ENCODE data around the gene THPO. TPM values are rescaled to one million over a fixed set of nuclear protein-coding genes. Genes with fewer than 3 reads are reported as not detected.

The THPO gene
- total and polyA plus RNA-seq, 10 of the 15 experiments (the other 5 are each of a cell fraction or from before 2014, with no cell fraction given), result not detected

DNA sequence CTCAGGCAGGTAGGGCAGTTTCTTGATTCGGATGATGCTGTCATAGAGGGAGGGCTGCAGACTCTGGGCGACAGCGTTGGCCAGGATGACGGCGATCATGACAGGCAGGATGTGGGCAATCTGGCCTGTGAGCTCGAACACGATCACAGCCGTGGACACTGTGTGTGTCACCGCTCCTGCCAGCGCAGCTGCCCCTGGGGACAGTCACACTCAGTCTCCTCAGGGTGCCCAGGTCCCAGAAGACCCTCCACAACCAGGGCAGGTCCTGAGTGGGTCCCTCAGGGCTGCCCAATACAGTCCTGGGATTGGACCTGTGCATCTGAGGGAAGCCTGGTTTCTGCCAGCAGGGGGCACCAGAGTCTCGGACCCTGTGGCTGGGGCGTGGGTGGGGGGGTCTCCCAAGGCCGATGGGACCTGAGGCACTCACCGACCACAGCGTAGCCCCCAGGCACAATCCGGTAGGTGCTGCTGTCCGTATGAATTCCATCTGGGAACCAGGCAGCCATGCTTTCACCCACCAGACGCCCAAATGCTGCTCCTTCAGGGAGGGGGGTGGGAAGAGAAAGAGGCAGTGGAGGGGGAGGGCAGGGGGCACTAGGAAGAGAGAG is 23.8 kb downstream of the THPO start (continued):
- TF ChIP-seq, protein P1, sequence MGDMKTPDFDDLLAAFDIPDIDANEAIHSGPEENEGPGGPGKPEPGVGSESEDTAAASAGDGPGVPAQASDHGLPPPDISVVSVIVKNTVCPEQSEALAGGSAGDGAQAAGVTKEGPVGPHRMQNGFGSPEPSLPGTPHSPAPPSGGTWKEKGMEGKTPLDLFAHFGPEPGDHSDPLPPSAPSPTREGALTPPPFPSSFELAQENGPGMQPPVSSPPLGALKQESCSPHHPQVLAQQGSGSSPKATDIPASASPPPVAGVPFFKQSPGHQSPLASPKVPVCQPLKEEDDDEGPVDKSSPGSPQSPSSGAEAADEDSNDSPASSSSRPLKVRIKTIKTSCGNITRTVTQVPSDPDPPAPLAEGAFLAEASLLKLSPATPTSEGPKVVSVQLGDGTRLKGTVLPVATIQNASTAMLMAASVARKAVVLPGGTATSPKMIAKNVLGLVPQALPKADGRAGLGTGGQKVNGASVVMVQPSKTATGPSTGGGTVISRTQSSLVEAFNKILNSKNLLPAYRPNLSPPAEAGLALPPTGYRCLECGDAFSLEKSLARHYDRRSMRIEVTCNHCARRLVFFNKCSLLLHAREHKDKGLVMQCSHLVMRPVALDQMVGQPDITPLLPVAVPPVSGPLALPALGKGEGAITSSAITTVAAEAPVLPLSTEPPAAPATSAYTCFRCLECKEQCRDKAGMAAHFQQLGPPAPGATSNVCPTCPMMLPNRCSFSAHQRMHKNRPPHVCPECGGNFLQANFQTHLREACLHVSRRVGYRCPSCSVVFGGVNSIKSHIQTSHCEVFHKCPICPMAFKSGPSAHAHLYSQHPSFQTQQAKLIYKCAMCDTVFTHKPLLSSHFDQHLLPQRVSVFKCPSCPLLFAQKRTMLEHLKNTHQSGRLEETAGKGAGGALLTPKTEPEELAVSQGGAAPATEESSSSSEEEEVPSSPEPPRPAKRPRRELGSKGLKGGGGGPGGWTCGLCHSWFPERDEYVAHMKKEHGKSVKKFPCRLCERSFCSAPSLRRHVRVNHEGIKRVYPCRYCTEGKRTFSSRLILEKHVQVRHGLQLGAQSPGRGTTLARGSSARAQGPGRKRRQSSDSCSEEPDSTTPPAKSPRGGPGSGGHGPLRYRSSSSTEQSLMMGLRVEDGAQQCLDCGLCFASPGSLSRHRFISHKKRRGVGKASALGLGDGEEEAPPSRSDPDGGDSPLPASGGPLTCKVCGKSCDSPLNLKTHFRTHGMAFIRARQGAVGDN (IDR thresholded peaks at IDR 0.05), result no peak
- TF ChIP-seq IRF4 (IDR thresholded peaks at IDR 0.05; ENCODE audit: low read depth, low read length), result 0 out of 2 replicates have a peak, but pooled peaks have one; percentile 14
- peak; percentile 60 for TF ChIP-seq RUNX3 (IDR thresholded peaks at IDR 0.05; ENCODE audit: low read length)
- no peak for TF ChIP-seq CREM (IDR thresholded peaks at IDR 0.05; ENCODE audit: low read depth)
- peak; percentile 61 for TF ChIP-seq RAD21 (IDR thresholded peaks at IDR 0.05; ENCODE audit: insufficient read depth, low read depth, low read length)
- TF ChIP-seq, protein P2, sequence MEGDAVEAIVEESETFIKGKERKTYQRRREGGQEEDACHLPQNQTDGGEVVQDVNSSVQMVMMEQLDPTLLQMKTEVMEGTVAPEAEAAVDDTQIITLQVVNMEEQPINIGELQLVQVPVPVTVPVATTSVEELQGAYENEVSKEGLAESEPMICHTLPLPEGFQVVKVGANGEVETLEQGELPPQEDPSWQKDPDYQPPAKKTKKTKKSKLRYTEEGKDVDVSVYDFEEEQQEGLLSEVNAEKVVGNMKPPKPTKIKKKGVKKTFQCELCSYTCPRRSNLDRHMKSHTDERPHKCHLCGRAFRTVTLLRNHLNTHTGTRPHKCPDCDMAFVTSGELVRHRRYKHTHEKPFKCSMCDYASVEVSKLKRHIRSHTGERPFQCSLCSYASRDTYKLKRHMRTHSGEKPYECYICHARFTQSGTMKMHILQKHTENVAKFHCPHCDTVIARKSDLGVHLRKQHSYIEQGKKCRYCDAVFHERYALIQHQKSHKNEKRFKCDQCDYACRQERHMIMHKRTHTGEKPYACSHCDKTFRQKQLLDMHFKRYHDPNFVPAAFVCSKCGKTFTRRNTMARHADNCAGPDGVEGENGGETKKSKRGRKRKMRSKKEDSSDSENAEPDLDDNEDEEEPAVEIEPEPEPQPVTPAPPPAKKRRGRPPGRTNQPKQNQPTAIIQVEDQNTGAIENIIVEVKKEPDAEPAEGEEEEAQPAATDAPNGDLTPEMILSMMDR (IDR thresholded peaks at IDR 0.05 in 2 of 3, conservative IDR thresholded peaks at IDR 0.05 in 1 of 3; ENCODE audit: control insufficient read depth in 2 of 3, extremely low read depth in 1 of 3, insufficient read depth in 1 of 3, low read depth in 3 of 3, low read length in 3 of 3), result peak; percentile 78 to 91 (median 79)
- TF ChIP-seq, protein P3, sequence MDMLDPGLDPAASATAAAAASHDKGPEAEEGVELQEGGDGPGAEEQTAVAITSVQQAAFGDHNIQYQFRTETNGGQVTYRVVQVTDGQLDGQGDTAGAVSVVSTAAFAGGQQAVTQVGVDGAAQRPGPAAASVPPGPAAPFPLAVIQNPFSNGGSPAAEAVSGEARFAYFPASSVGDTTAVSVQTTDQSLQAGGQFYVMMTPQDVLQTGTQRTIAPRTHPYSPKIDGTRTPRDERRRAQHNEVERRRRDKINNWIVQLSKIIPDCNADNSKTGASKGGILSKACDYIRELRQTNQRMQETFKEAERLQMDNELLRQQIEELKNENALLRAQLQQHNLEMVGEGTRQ (IDR thresholded peaks at IDR 0.05; ENCODE audit: borderline replicate concordance, low read depth, low read length), result no peak
- TF ChIP-seq CEBPB (IDR thresholded peaks at IDR 0.05; ENCODE audit: borderline replicate concordance in 1 of 2, low read depth in 2 of 2, low read length in 2 of 2), result no peak
- TF ChIP-seq PML (IDR thresholded peaks at IDR 0.05; ENCODE audit: low read length), result no peak
